Astrocyte (in vitro differentiated cells and primary cell): ENCODE measurements around the gene BACH2. TPM values are rescaled to one million over a fixed set of nuclear protein-coding genes. Genes with fewer than 3 reads are reported as not detected.

Experiments used
- DNase-seq: peaks from one replicate; pipeline ENCODE4 v3.0.0-alpha.2; 2010; ENCODE audit warnings: low read depth
- FAIRE-seq: peaks from 2 replicates; lab custom pipeline; 2011; peaks lifted over from hg19 to GRCh38; lab: Jason Lieb, UNC
- H2AFZ ChIP-seq: 2 replicates; pipeline ENCODE4 v1.6.0; 2012; ENCODE audit warnings: low read depth, low read length, inconsistent platforms
- H3K27ac ChIP-seq: 2 replicates; pipeline ENCODE4 v1.5.1; 2011; ENCODE audit warnings: low read depth, low read length, inconsistent platforms
- H3K27me3 ChIP-seq: 2 replicates; pipeline ENCODE4 v1.6.0; 2011; ENCODE audit warnings: low read length, inconsistent platforms; ENCODE audit not compliant: insufficient read depth
- H3K36me3 ChIP-seq: 2 replicates; pipeline ENCODE4 v1.5.1; 2011; ENCODE audit warnings: low read length, inconsistent platforms; ENCODE audit not compliant: insufficient read depth
- H3K4me1 ChIP-seq: 2 replicates; pipeline ENCODE4 v1.5.1; 2011; ENCODE audit warnings: low read length, inconsistent platforms; ENCODE audit not compliant: insufficient read depth
- H3K4me2 ChIP-seq: 2 replicates; pipeline ENCODE4 v1.6.0; 2012; ENCODE audit warnings: low read length, inconsistent platforms
- H3K4me3 ChIP-seq: 2 replicates; pipeline ENCODE4 v1.5.1; 2011; ENCODE audit warnings: low read depth, mild to moderate bottlenecking, low read length, inconsistent platforms; ENCODE audit not compliant: insufficient read depth
- H3K79me2 ChIP-seq: 2 replicates; pipeline ENCODE4 v1.6.0; 2012; ENCODE audit warnings: mild to moderate bottlenecking, low read length, inconsistent platforms; ENCODE audit not compliant: insufficient read depth
- H3K9ac ChIP-seq: 2 replicates; pipeline ENCODE4 v1.6.0; 2012; ENCODE audit warnings: mild to moderate bottlenecking, low read length, inconsistent platforms
- H3K9me3 ChIP-seq: 2 replicates; pipeline ENCODE4 v1.5.1; 2012; ENCODE audit warnings: low read depth, mild to moderate bottlenecking, low read length, inconsistent platforms; ENCODE audit not compliant: insufficient read depth
- H4K20me1 ChIP-seq: 2 replicates; pipeline ENCODE4 v1.6.0; 2012; ENCODE audit warnings: low read length, inconsistent platforms; ENCODE audit not compliant: insufficient read depth
- H3K27ac Mint-ChIP-seq: one replicate; pipeline ENCODE4 v1.8.0; 2021; ENCODE audit warnings: mild to moderate bottlenecking, mixed read lengths; ENCODE audit not compliant: unreplicated experiment
- H3K27me3 Mint-ChIP-seq: one replicate; pipeline ENCODE4 v1.8.0; 2021; ENCODE audit warnings: low read depth, mixed read lengths; ENCODE audit not compliant: unreplicated experiment
- H3K36me3 Mint-ChIP-seq: one replicate; pipeline ENCODE4 v1.8.0; 2021; ENCODE audit warnings: low read depth, mixed read lengths; ENCODE audit not compliant: unreplicated experiment
- H3K4me1 Mint-ChIP-seq: one replicate; pipeline ENCODE4 v1.8.0; 2021; ENCODE audit warnings: low read depth, mixed read lengths; ENCODE audit not compliant: unreplicated experiment
- H3K4me3 Mint-ChIP-seq: one replicate; pipeline ENCODE4 v1.8.0; 2021; ENCODE audit warnings: mild to moderate bottlenecking, moderate library complexity, mixed read lengths; ENCODE audit not compliant: unreplicated experiment
- H3K9me3 Mint-ChIP-seq: one replicate; pipeline ENCODE4 v1.8.0; 2021; ENCODE audit warnings: mild to moderate bottlenecking, mixed read lengths; ENCODE audit not compliant: unreplicated experiment
- EZH2 ChIP-seq: IDR thresholded peaks from 2 replicates; pipeline ENCODE4 v1.6.1; 2012; ENCODE audit warnings: mild to moderate bottlenecking, low read length, inconsistent platforms; ENCODE audit not compliant: insufficient read depth
- total RNA-seq: library from RNA; stranded (reverse); gene quantifications from 2 replicates; pipeline ENCODE4 v1.2.1, GENCODE V29; 2021
- TF ChIP-seq, protein P1 (sequence below): IDR thresholded peaks from 2 replicates; pipeline ENCODE4 v1.5.1; 2011; ENCODE audit warnings: low read depth, mild to moderate bottlenecking, inconsistent platforms, low read length, moderate library complexity; ENCODE audit not compliant: insufficient read depth

Gene BACH2
- total RNA-seq, 1 donor from 2014 or later: 17.5 TPM

DNA sequence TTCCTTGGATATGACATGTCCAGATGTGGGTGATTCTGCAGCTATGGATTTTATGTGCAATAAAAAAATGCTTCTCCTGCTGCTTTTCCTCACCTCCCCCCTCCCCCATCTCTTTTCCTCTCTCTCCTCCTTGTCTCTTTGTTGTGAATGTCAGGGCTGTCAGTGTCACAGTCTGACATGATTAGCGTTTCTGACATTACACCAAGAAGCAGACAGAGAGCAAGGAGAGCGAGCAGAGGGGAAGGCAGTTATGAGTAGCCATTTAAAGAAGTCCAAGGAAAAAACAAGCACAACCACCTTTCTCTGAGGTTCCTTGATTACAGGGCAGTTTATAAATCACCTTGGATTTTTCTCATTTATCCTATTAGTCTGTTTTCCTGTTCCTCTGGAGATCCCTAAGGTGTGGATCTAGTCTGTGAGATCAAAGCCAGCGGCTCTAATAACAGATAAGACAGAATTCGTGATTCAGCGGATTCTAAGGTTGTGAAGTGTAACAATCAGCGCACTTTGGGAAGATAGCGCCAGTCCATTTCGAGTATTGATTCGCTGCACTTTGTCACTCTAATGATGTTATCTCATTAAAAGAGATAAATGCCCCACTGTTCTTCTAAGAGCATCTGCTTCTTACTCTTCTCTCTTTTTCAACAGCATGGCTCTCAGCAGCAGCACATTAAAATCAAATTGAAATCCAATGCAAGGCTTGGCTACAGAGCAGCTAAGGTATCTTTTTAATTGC, 101.4 kb downstream of the BACH2 start:
- peak overlapping the region; percentile 72 for H3K4me2 ChIP-seq

DNA sequence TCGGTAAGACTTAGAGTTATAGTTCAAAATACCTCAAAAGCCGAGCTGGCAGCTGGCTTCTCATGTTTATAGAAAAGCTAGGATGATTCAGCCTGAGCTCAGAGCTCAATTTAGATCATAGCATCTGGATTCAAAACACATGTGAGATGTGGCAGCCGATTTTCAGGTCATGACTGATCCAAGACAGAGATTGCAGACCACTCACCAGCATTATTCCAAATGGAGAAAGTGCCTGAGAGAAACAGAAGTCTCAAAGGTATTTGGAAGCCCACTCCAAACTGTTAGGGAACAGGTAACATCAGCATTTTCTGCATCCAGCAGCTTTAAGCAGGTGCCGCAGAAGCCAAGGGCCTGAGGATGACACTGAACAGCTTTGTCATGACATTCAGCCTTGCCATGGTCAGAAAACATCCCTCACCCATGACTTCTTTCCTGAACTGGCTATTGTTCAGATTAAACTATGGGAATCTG, 102.2 kb downstream of the BACH2 start:
- Mint-ChIP-seq H3K9me3 (peaks cover 12% of the 10 kb centered on the region), H3K4me1 (peaks cover 35% of the 10 kb centered on the region), H3K4me3 (no peak overlapping the region), H3K27ac (peak overlapping the region; percentile 56), H3K27me3 (no peaks in the 10 kb centered on the region), H3K36me3 (peaks cover 17% of the 10 kb centered on the region)
- H3K27me3 ChIP-seq: no peaks in the 10 kb centered on the region
- H3K4me3 ChIP-seq: peak overlapping the region; percentile 14
- H2AFZ ChIP-seq: no peak overlapping the region
- peak overlapping the region; percentile 72 for H3K4me2 ChIP-seq
- TF ChIP-seq, protein P1, sequence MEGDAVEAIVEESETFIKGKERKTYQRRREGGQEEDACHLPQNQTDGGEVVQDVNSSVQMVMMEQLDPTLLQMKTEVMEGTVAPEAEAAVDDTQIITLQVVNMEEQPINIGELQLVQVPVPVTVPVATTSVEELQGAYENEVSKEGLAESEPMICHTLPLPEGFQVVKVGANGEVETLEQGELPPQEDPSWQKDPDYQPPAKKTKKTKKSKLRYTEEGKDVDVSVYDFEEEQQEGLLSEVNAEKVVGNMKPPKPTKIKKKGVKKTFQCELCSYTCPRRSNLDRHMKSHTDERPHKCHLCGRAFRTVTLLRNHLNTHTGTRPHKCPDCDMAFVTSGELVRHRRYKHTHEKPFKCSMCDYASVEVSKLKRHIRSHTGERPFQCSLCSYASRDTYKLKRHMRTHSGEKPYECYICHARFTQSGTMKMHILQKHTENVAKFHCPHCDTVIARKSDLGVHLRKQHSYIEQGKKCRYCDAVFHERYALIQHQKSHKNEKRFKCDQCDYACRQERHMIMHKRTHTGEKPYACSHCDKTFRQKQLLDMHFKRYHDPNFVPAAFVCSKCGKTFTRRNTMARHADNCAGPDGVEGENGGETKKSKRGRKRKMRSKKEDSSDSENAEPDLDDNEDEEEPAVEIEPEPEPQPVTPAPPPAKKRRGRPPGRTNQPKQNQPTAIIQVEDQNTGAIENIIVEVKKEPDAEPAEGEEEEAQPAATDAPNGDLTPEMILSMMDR: no peak
- no peak for TF ChIP-seq EZH2
- no peaks in the 10 kb centered on the region for H4K20me1 ChIP-seq
- no peaks in the 10 kb centered on the region for H3K79me2 ChIP-seq
- H3K4me1 ChIP-seq: peaks cover 21% of the 10 kb centered on the region
- no peaks in the 10 kb centered on the region for H3K36me3 ChIP-seq
- H3K27ac ChIP-seq: peak overlapping the region; percentile 71
- H3K9me3 ChIP-seq: no peaks in the 10 kb centered on the region
- peak overlapping the region; percentile 65 for H3K9ac ChIP-seq
- peak; percentile 55 for FAIRE-seq
- peak; percentile 93 for DNase-seq

More for the DNA sequence above, 101.4 kb downstream of the BACH2 start:
- DNase-seq (no peak), FAIRE-seq (no peak)
- peaks cover 21% of the 10 kb centered on the region for H3K4me1 ChIP-seq
- H3K9me3 ChIP-seq: no peaks in the 10 kb centered on the region
- TF ChIP-seq EZH2: no peak
- TF ChIP-seq, protein P1: no peak
- H3K79me2 ChIP-seq: no peaks in the 10 kb centered on the region
- Mint-ChIP-seq H3K4me3 (no peak overlapping the region), H3K9me3 (peaks cover 10% of the 10 kb centered on the region), H3K27ac (peak overlapping the region; percentile 56), H3K27me3 (no peaks in the 10 kb centered on the region), H3K36me3 (peaks cover 17% of the 10 kb centered on the region), H3K4me1 (peaks cover 31% of the 10 kb centered on the region)
- no peaks in the 10 kb centered on the region for H4K20me1 ChIP-seq
- peak overlapping the region; percentile 65 for H3K9ac ChIP-seq
- H3K36me3 ChIP-seq: no peaks in the 10 kb centered on the region
- no peak overlapping the region for H2AFZ ChIP-seq
- H3K4me3 ChIP-seq: no peak overlapping the region
- no peaks in the 10 kb centered on the region for H3K27me3 ChIP-seq
- no peak overlapping the region for H3K27ac ChIP-seq

DNA sequence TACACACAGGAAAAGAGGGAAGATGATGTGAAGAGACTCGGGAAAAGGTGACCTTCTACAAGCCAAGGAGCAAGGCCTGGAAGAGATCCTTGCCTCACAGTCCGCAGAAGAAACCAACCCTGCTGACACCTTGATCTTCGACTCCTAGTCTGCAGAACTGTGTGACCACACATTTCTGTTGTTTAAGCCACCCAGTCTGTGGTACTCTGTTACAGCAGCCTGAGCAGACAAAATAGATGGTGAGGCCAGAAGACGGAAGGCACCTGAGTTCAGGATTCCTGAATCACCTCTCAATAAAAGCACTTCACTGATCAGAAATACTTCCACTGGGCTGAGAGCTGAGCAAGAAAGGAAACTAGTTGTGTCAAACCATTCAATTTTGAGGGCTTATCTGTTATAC, 103.3 kb downstream of the BACH2 start:
- no peak for TF ChIP-seq EZH2
- Mint-ChIP-seq H3K4me1 (peaks cover 35% of the 10 kb centered on the region), H3K4me3 (no peak overlapping the region), H3K27ac (peak overlapping the region; percentile 60), H3K27me3 (no peaks in the 10 kb centered on the region), H3K36me3 (peaks cover 11% of the 10 kb centered on the region), H3K9me3 (peaks cover 11% of the 10 kb centered on the region)
- Histone ChIP-seq H3K36me3 (no peaks in the 10 kb centered on the region), H3K79me2 (no peaks in the 10 kb centered on the region), H2AFZ (no peak overlapping the region), H3K4me1 (peaks cover 21% of the 10 kb centered on the region), H3K4me2 (no peak overlapping the region), H3K9me3 (no peaks in the 10 kb centered on the region), H4K20me1 (no peaks in the 10 kb centered on the region), H3K27ac (no peak overlapping the region), H3K9ac (no peak overlapping the region), H3K4me3 (no peak overlapping the region), H3K27me3 (no peaks in the 10 kb centered on the region)
- no peak for DNase-seq
- no peak for FAIRE-seq
